Suprapubic skin (tissue), 4 donors: Measurements from ENCODE around the gene CFAP99.

Experiments
- EP300 ChIP-seq: sonication (generic); formaldehyde crosslinking; IDR thresholded peaks from one replicate; pipeline ENCODE4 v1.6.1; 2017; ENCODE audit warnings: antibody characterized with exemption
- POLR2AphosphoS5 ChIP-seq, 3 donors: sonication (generic); formaldehyde crosslinking; IDR thresholded peaks; one replicate each; pipeline ENCODE4 v1.6.1; 2017; ENCODE audit warnings: antibody characterized with exemption in 3 of 3
- TF ChIP-seq, protein P1 (sequence below), 2 donors: fragments of 200-600 bp in 1 of 2; fragments of 450-650 bp in 1 of 2; sonication (generic) in 1 of 2; IDR thresholded peaks; one replicate each; pipeline ENCODE4 v1.5.1; 2016 to 2019; ENCODE audit warnings: antibody characterized with exemption in 2 of 2, mild to moderate bottlenecking in 1 of 2, moderate library complexity in 1 of 2

GRCh38 chr4:2401610-2401983 is 17.2 kb upstream of the CFAP99 start:
- TF ChIP-seq, protein P1, sequence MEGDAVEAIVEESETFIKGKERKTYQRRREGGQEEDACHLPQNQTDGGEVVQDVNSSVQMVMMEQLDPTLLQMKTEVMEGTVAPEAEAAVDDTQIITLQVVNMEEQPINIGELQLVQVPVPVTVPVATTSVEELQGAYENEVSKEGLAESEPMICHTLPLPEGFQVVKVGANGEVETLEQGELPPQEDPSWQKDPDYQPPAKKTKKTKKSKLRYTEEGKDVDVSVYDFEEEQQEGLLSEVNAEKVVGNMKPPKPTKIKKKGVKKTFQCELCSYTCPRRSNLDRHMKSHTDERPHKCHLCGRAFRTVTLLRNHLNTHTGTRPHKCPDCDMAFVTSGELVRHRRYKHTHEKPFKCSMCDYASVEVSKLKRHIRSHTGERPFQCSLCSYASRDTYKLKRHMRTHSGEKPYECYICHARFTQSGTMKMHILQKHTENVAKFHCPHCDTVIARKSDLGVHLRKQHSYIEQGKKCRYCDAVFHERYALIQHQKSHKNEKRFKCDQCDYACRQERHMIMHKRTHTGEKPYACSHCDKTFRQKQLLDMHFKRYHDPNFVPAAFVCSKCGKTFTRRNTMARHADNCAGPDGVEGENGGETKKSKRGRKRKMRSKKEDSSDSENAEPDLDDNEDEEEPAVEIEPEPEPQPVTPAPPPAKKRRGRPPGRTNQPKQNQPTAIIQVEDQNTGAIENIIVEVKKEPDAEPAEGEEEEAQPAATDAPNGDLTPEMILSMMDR (IDR thresholded peaks at IDR 0.05), result no peak
- TF ChIP-seq EP300, result no peak
- no peak for TF ChIP-seq POLR2AphosphoS5 (IDR thresholded peaks at IDR 0.05)
